ENCODE data around the gene FOXO6.

Gene FOXO6

GRCh38 chr1:41382480-41383090 lies 21.4 kb downstream of the FOXO6 start:
- Histone ChIP-seq H3K27me3 (ENCODE audit: low read depth) (no peaks in the 10 kb centered on the region), H3K4me1 (peaks cover 2% of the 10 kb centered on the region), H3K4me3 (peak overlapping the region; percentile 8; the same call in 1 of the 2 replicates), H3K9me3 (no peaks in the 10 kb centered on the region), H3K36me3 (replicated peaks) (no peaks in the 10 kb centered on the region)
- in situ Hi-C loops (cut with MboI; ENCODE audit: low sequenced_read_pairs), result no loop called here
- peak in 1 of 2 experiments; percentile 44 for DNase-seq (ENCODE audit: low spot score in 2 of 2)

GRCh38 chr1:41383094-41383852 lies 22.0 kb downstream of the FOXO6 start:
- Histone ChIP-seq H3K4me3 (no peak overlapping the region), H3K27me3 (ENCODE audit: low read depth) (no peaks in the 10 kb centered on the region), H3K4me1 (peaks cover 2% of the 10 kb centered on the region), H3K36me3 (replicated peaks) (no peaks in the 10 kb centered on the region), H3K9me3 (no peaks in the 10 kb centered on the region)
- in situ Hi-C loops (cut with MboI; ENCODE audit: low sequenced_read_pairs), result no loop called here
- DNase-seq (ENCODE audit: low spot score in 2 of 2), result no peak

- Histone ChIP-seq H3K27me3 (ENCODE audit: low read depth) (no peaks in the 10 kb centered on the region), H3K36me3 (replicated peaks) (no peaks in the 10 kb centered on the region), H3K4me1 (peaks cover 2% of the 10 kb centered on the region), H3K4me3 (no peak overlapping the region), H3K9me3 (no peaks in the 10 kb centered on the region)
- no peak for DNase-seq (ENCODE audit: low spot score in 2 of 2)
- in situ Hi-C loops (cut with MboI; ENCODE audit: low sequenced_read_pairs), result no loop called here
These were observed 23.3 kb downstream of the FOXO6 start for GRCh38 chr1:41384579-41384978.

GRCh38 chr1:41385398-41386195 lies 24.4 kb downstream of the FOXO6 start:
- no peak for DNase-seq (ENCODE audit: low spot score in 2 of 2)
- no peaks in the 10 kb centered on the region for H3K27me3 ChIP-seq (ENCODE audit: low read depth)
- H3K4me3 ChIP-seq, result no peak overlapping the region
- no peaks in the 10 kb centered on the region for H3K36me3 ChIP-seq (replicated peaks)
- no peaks in the 10 kb centered on the region for H3K9me3 ChIP-seq
- in situ Hi-C loops (cut with MboI; ENCODE audit: low sequenced_read_pairs), result no loop called here
- peaks cover 2% of the 10 kb centered on the region for H3K4me1 ChIP-seq

GRCh38 chr1:41386196-41386663 lies 25.0 kb downstream of the FOXO6 start:
- Histone ChIP-seq H3K36me3 (replicated peaks) (no peaks in the 10 kb centered on the region), H3K4me1 (peaks cover 2% of the 10 kb centered on the region), H3K4me3 (no peak overlapping the region), H3K9me3 (no peaks in the 10 kb centered on the region), H3K27me3 (ENCODE audit: low read depth) (no peaks in the 10 kb centered on the region)
- in situ Hi-C loops (cut with MboI; ENCODE audit: low sequenced_read_pairs), result no loop called here
- no peak for DNase-seq (ENCODE audit: low spot score in 2 of 2)

- H3K27me3 ChIP-seq (ENCODE audit: low read depth), result no peaks in the 10 kb centered on the region
- no peaks in the 10 kb centered on the region for H3K9me3 ChIP-seq
- peak; percentile 60 to 85 for DNase-seq (ENCODE audit: low spot score in 2 of 2)
- no peaks in the 10 kb centered on the region for H3K36me3 ChIP-seq (replicated peaks)
- in situ Hi-C loops (cut with MboI; ENCODE audit: low sequenced_read_pairs), result no loop called here
- H3K4me1 ChIP-seq, result no peaks in the 10 kb centered on the region; the same call in none of the 2 replicates
- no peak overlapping the region for H3K4me3 ChIP-seq
These were observed 26.4 kb downstream of the FOXO6 start for GRCh38 chr1:41387667-41388091.

- H3K4me3 ChIP-seq, result no peak overlapping the region
- H3K4me1 ChIP-seq, result no peaks in the 10 kb centered on the region; the same call in none of the 2 replicates
- no peak for DNase-seq (ENCODE audit: low spot score in 2 of 2)
- no peaks in the 10 kb centered on the region for H3K27me3 ChIP-seq (ENCODE audit: low read depth)
- H3K9me3 ChIP-seq, result no peaks in the 10 kb centered on the region
- in situ Hi-C loops (cut with MboI; ENCODE audit: low sequenced_read_pairs), result no loop called here
- H3K36me3 ChIP-seq (replicated peaks), result no peaks in the 10 kb centered on the region
These were observed 27.3 kb downstream of the FOXO6 start for GRCh38 chr1:41388510-41388909.

- no peaks in the 10 kb centered on the region for H3K9me3 ChIP-seq
- H3K4me3 ChIP-seq, result no peak overlapping the region
- no peaks in the 10 kb centered on the region for H3K36me3 ChIP-seq (replicated peaks)
- no peaks in the 10 kb centered on the region for H3K27me3 ChIP-seq (ENCODE audit: low read depth)
- no peak for DNase-seq (ENCODE audit: low spot score in 2 of 2)
- in situ Hi-C loops (cut with MboI; ENCODE audit: low sequenced_read_pairs), result no loop called here
- no peaks in the 10 kb centered on the region; the same call in none of the 2 replicates for H3K4me1 ChIP-seq
These were observed 27.8 kb downstream of the FOXO6 start for GRCh38 chr1:41389009-41389408.

- no peaks in the 10 kb centered on the region for H3K27me3 ChIP-seq (ENCODE audit: low read depth)
- H3K4me3 ChIP-seq, result no peak overlapping the region
- in situ Hi-C loops (cut with MboI; ENCODE audit: low sequenced_read_pairs), result no loop called here
- no peak for DNase-seq (ENCODE audit: low spot score in 2 of 2)
- no peaks in the 10 kb centered on the region for H3K36me3 ChIP-seq (replicated peaks)
- no peaks in the 10 kb centered on the region; the same call in none of the 2 replicates for H3K4me1 ChIP-seq
- H3K9me3 ChIP-seq, result no peaks in the 10 kb centered on the region
These were observed 28.9 kb downstream of the FOXO6 start for GRCh38 chr1:41390166-41390565.

GRCh38 chr1:41390573-41390972 lies 29.3 kb downstream of the FOXO6 start:
- H3K27me3 ChIP-seq (ENCODE audit: low read depth), result no peaks in the 10 kb centered on the region
- no peaks in the 10 kb centered on the region for H3K36me3 ChIP-seq (replicated peaks)
- in situ Hi-C loops (cut with MboI; ENCODE audit: low sequenced_read_pairs), result no loop called here
- no peak overlapping the region for H3K4me3 ChIP-seq
- no peak for DNase-seq (ENCODE audit: low spot score in 2 of 2)
- no peaks in the 10 kb centered on the region; the same call in none of the 2 replicates for H3K4me1 ChIP-seq
- H3K9me3 ChIP-seq, result no peaks in the 10 kb centered on the region

- in situ Hi-C loops (cut with MboI; ENCODE audit: low sequenced_read_pairs), result no loop called here
- no peak for DNase-seq (ENCODE audit: low spot score in 2 of 2)
- Histone ChIP-seq H3K9me3 (no peaks in the 10 kb centered on the region), H3K36me3 (replicated peaks) (no peaks in the 10 kb centered on the region), H3K4me3 (no peak overlapping the region), H3K27me3 (ENCODE audit: low read depth) (no peaks in the 10 kb centered on the region), H3K4me1 (no peaks in the 10 kb centered on the region; the same call in none of the 2 replicates)
These were observed 30.7 kb downstream of the FOXO6 start for GRCh38 chr1:41391834-41392527.

GRCh38 chr1:41392528-41392924 lies 31.3 kb downstream of the FOXO6 start:
- Histone ChIP-seq H3K9me3 (no peaks in the 10 kb centered on the region), H3K36me3 (replicated peaks) (no peaks in the 10 kb centered on the region), H3K27me3 (ENCODE audit: low read depth) (no peaks in the 10 kb centered on the region), H3K4me3 (no peak overlapping the region), H3K4me1 (no peaks in the 10 kb centered on the region; the same call in none of the 2 replicates)
- in situ Hi-C loops (cut with MboI; ENCODE audit: low sequenced_read_pairs), result no loop called here
- no peak for DNase-seq (ENCODE audit: low spot score in 2 of 2)

- H3K27me3 ChIP-seq (ENCODE audit: low read depth), result no peaks in the 10 kb centered on the region
- in situ Hi-C loops (cut with MboI; ENCODE audit: low sequenced_read_pairs), result no loop called here
- DNase-seq (ENCODE audit: low spot score in 2 of 2), result no peak
- no peaks in the 10 kb centered on the region for H3K9me3 ChIP-seq
- no peaks in the 10 kb centered on the region for H3K4me1 ChIP-seq
- no peaks in the 10 kb centered on the region for H3K36me3 ChIP-seq (replicated peaks)
- no peak overlapping the region for H3K4me3 ChIP-seq
These were observed 32.6 kb downstream of the FOXO6 start for GRCh38 chr1:41393716-41394368.
